ENCODE data around the gene CDK12.

The CDK12 gene

GRCh38 chr17:39566094-39566850 lies 105.0 kb downstream of the CDK12 start:
- Histone ChIP-seq H3K36me3 (ENCODE audit: insufficient read depth, low read length) (peaks cover 9% of the 10 kb centered on the region; the same call in 1 of the 2 replicates), H3K4me1 (ENCODE audit: control insufficient read depth, insufficient read depth, low read length, unreplicated experiment) (peaks cover 7% of the 10 kb centered on the region)

GRCh38 chr17:39568702-39569101 lies 107.4 kb downstream of the CDK12 start:
- H3K36me3 ChIP-seq (ENCODE audit: insufficient read depth, low read length): peaks cover 9% of the 10 kb centered on the region; the same call in 1 of the 2 replicates
- H3K4me3 ChIP-seq (ENCODE audit: low read depth, low read length): no peak overlapping the region
- H2AFZ ChIP-seq (ENCODE audit: low read length, unreplicated experiment): no peak overlapping the region
- H3K27me3 ChIP-seq (ENCODE audit: insufficient read depth, low read length): no peaks in the 10 kb centered on the region
- H3K4me1 ChIP-seq (ENCODE audit: control insufficient read depth, insufficient read depth, low read length, unreplicated experiment): no peaks in the 10 kb centered on the region
- no peak overlapping the region for H3K27ac ChIP-seq (ENCODE audit: low read depth, low read length)
- no peaks in the 10 kb centered on the region for H3K79me2 ChIP-seq (ENCODE audit: control insufficient read depth, insufficient read depth, low read length, unreplicated experiment)

More at GRCh38 chr17:39566094-39566850, 105.0 kb downstream of the CDK12 start:
- H2AFZ ChIP-seq (ENCODE audit: low read length, unreplicated experiment): no peak overlapping the region
- no peak overlapping the region for H3K27ac ChIP-seq (ENCODE audit: low read depth, low read length)
- H3K4me3 ChIP-seq (ENCODE audit: low read depth, low read length): no peak overlapping the region
- H3K27me3 ChIP-seq (ENCODE audit: insufficient read depth, low read length): no peaks in the 10 kb centered on the region
- no peaks in the 10 kb centered on the region for H3K79me2 ChIP-seq (ENCODE audit: control insufficient read depth, insufficient read depth, low read length, unreplicated experiment)

- Histone ChIP-seq H2AFZ (ENCODE audit: low read length, unreplicated experiment) (no peak overlapping the region), H3K27me3 (ENCODE audit: insufficient read depth, low read length) (no peaks in the 10 kb centered on the region), H3K36me3 (ENCODE audit: insufficient read depth, low read length) (peaks cover 9% of the 10 kb centered on the region; the same call in 1 of the 2 replicates), H3K27ac (ENCODE audit: low read depth, low read length) (no peak overlapping the region), H3K79me2 (ENCODE audit: control insufficient read depth, insufficient read depth, low read length, unreplicated experiment) (no peaks in the 10 kb centered on the region), H3K4me1 (ENCODE audit: control insufficient read depth, insufficient read depth, low read length, unreplicated experiment) (peaks cover 3% of the 10 kb centered on the region), H3K4me3 (ENCODE audit: low read depth, low read length) (no peak overlapping the region)
Measured at GRCh38 chr17:39569126-39569525, 107.8 kb downstream of the CDK12 start.

GRCh38 chr17:39572121-39572520 lies 110.8 kb downstream of the CDK12 start:
- H3K27ac ChIP-seq (ENCODE audit: low read depth, low read length): no peak overlapping the region
- H3K4me1 ChIP-seq (ENCODE audit: control insufficient read depth, insufficient read depth, low read length, unreplicated experiment): peaks cover 4% of the 10 kb centered on the region
- no peak overlapping the region for H3K4me3 ChIP-seq (ENCODE audit: low read depth, low read length)
- H3K27me3 ChIP-seq (ENCODE audit: insufficient read depth, low read length): no peaks in the 10 kb centered on the region
- H3K79me2 ChIP-seq (ENCODE audit: control insufficient read depth, insufficient read depth, low read length, unreplicated experiment): no peaks in the 10 kb centered on the region
- H2AFZ ChIP-seq (ENCODE audit: low read length, unreplicated experiment): no peak overlapping the region
- H3K36me3 ChIP-seq (ENCODE audit: insufficient read depth, low read length): peaks cover 9% of the 10 kb centered on the region; the same call in 1 of the 2 replicates

GRCh38 chr17:39573447-39574298 lies 112.4 kb downstream of the CDK12 start:
- peaks cover 9% of the 10 kb centered on the region; the same call in 1 of the 2 replicates for H3K36me3 ChIP-seq (ENCODE audit: insufficient read depth, low read length)
- H3K27me3 ChIP-seq (ENCODE audit: insufficient read depth, low read length): no peaks in the 10 kb centered on the region
- no peaks in the 10 kb centered on the region for H3K79me2 ChIP-seq (ENCODE audit: control insufficient read depth, insufficient read depth, low read length, unreplicated experiment)
- peak overlapping the region; percentile 78 for H2AFZ ChIP-seq (ENCODE audit: low read length, unreplicated experiment)
- H3K27ac ChIP-seq (ENCODE audit: low read depth, low read length): peak overlapping the region; percentile 17; the same call in 1 of the 2 replicates
- peaks cover 4% of the 10 kb centered on the region for H3K4me1 ChIP-seq (ENCODE audit: control insufficient read depth, insufficient read depth, low read length, unreplicated experiment)
- H3K4me3 ChIP-seq (ENCODE audit: low read depth, low read length): peak overlapping the region; percentile 89

GRCh38 chr17:39576187-39576586 lies 114.9 kb downstream of the CDK12 start:
- H3K79me2 ChIP-seq (ENCODE audit: control insufficient read depth, insufficient read depth, low read length, unreplicated experiment): no peaks in the 10 kb centered on the region
- H3K27ac ChIP-seq (ENCODE audit: low read depth, low read length): no peak overlapping the region
- H3K4me3 ChIP-seq (ENCODE audit: low read depth, low read length): no peak overlapping the region
- H3K27me3 ChIP-seq (ENCODE audit: insufficient read depth, low read length): 0 out of 2 replicates have a peak, but pooled peaks cover 8% of the 10 kb centered on the region
- peaks cover 4% of the 10 kb centered on the region for H3K4me1 ChIP-seq (ENCODE audit: control insufficient read depth, insufficient read depth, low read length, unreplicated experiment)
- H3K36me3 ChIP-seq (ENCODE audit: insufficient read depth, low read length): no peaks in the 10 kb centered on the region
- H2AFZ ChIP-seq (ENCODE audit: low read length, unreplicated experiment): no peak overlapping the region

- Histone ChIP-seq H3K4me3 (ENCODE audit: low read depth, low read length) (no peak overlapping the region), H2AFZ (ENCODE audit: low read length, unreplicated experiment) (no peak overlapping the region), H3K27me3 (ENCODE audit: insufficient read depth, low read length) (0 out of 2 replicates have a peak, but pooled peaks cover 12% of the 10 kb centered on the region), H3K4me1 (ENCODE audit: control insufficient read depth, insufficient read depth, low read length, unreplicated experiment) (peaks cover 4% of the 10 kb centered on the region), H3K79me2 (ENCODE audit: control insufficient read depth, insufficient read depth, low read length, unreplicated experiment) (no peaks in the 10 kb centered on the region), H3K36me3 (ENCODE audit: insufficient read depth, low read length) (no peaks in the 10 kb centered on the region), H3K27ac (ENCODE audit: low read depth, low read length) (no peak overlapping the region)
Measured at GRCh38 chr17:39578272-39578671, 117.0 kb downstream of the CDK12 start.

- Histone ChIP-seq H3K4me3 (ENCODE audit: low read depth, low read length) (no peak overlapping the region), H3K27ac (ENCODE audit: low read depth, low read length) (no peak overlapping the region), H2AFZ (ENCODE audit: low read length, unreplicated experiment) (no peak overlapping the region), H3K27me3 (ENCODE audit: insufficient read depth, low read length) (0 out of 2 replicates have a peak, but pooled peaks cover 12% of the 10 kb centered on the region), H3K79me2 (ENCODE audit: control insufficient read depth, insufficient read depth, low read length, unreplicated experiment) (no peaks in the 10 kb centered on the region), H3K4me1 (ENCODE audit: control insufficient read depth, insufficient read depth, low read length, unreplicated experiment) (no peaks in the 10 kb centered on the region), H3K36me3 (ENCODE audit: insufficient read depth, low read length) (no peaks in the 10 kb centered on the region)
Measured at GRCh38 chr17:39579318-39580081, 118.2 kb downstream of the CDK12 start.

GRCh38 chr17:39580082-39580468 lies 118.8 kb downstream of the CDK12 start:
- Histone ChIP-seq H3K79me2 (ENCODE audit: control insufficient read depth, insufficient read depth, low read length, unreplicated experiment) (no peaks in the 10 kb centered on the region), H3K36me3 (ENCODE audit: insufficient read depth, low read length) (no peaks in the 10 kb centered on the region), H3K27ac (ENCODE audit: low read depth, low read length) (no peak overlapping the region), H2AFZ (ENCODE audit: low read length, unreplicated experiment) (no peak overlapping the region), H3K4me1 (ENCODE audit: control insufficient read depth, insufficient read depth, low read length, unreplicated experiment) (no peaks in the 10 kb centered on the region), H3K27me3 (ENCODE audit: insufficient read depth, low read length) (0 out of 2 replicates have a peak, but pooled peaks cover 12% of the 10 kb centered on the region), H3K4me3 (ENCODE audit: low read depth, low read length) (no peak overlapping the region)

GRCh38 chr17:39581071-39581758 lies 119.9 kb downstream of the CDK12 start:
- Histone ChIP-seq H2AFZ (ENCODE audit: low read length, unreplicated experiment) (no peak overlapping the region), H3K4me3 (ENCODE audit: low read depth, low read length) (no peak overlapping the region), H3K27ac (ENCODE audit: low read depth, low read length) (no peak overlapping the region), H3K27me3 (ENCODE audit: insufficient read depth, low read length) (0 out of 2 replicates have a peak, but pooled peaks cover 12% of the 10 kb centered on the region), H3K36me3 (ENCODE audit: insufficient read depth, low read length) (no peaks in the 10 kb centered on the region), H3K4me1 (ENCODE audit: control insufficient read depth, insufficient read depth, low read length, unreplicated experiment) (no peaks in the 10 kb centered on the region), H3K79me2 (ENCODE audit: control insufficient read depth, insufficient read depth, low read length, unreplicated experiment) (no peaks in the 10 kb centered on the region)

Data from ACC112 (cell line).